Right lobe of liver (tissue), 4 donors: ENCODE results near the gene EIF4E1B.

Source experiments
- CTCF ChIP-seq, 4 donors: fragments of 200-600 bp in 3 of 4; fragments of 450-650 bp in 1 of 4; IDR thresholded peaks; one replicate each; pipeline versions ENCODE4 v1.5.1 to v1.8.0; 2016 to 2022; ENCODE audit warnings: antibody characterized with exemption in 4 of 4, mild to moderate bottlenecking in 2 of 4
- POLR2A ChIP-seq: fragments of 450-650 bp; IDR thresholded peaks from one replicate; pipeline ENCODE4 v1.6.1; 2017; ENCODE audit warnings: antibody characterized with exemption, mild to moderate bottlenecking
- donor health status: DM: no; HTN: no; CAD: no.
- donor health status: DM: no; HTN: no; CAD: no.
- donor health status: DM: no; HTN: yes; CAD: no.

- TF ChIP-seq CTCF (IDR thresholded peaks at IDR 0.05): peak; percentile 67 to 88 (median 77)
- no peak for TF ChIP-seq POLR2A
Observed at GRCh38 chr5:176658007-176658599, 27.6 kb downstream of the EIF4E1B start.
